Rectal smooth muscle tissue (tissue), 1 donor: ENCODE results near the gene AQP11.

Experiments
- H3K27ac ChIP-seq: one replicate; pipeline ENCODE4 v1.7.0; 2013; ENCODE audit warnings: low read depth, low read length, inconsistent platforms
- H3K27me3 ChIP-seq: one replicate; pipeline ENCODE4 v1.7.0; 2013; ENCODE audit warnings: low read length; ENCODE audit not compliant: control insufficient read depth, insufficient read depth
- H3K36me3 ChIP-seq: one replicate; pipeline ENCODE4 v1.7.0; 2013; ENCODE audit warnings: low read length; ENCODE audit not compliant: control insufficient read depth, insufficient read depth
- H3K4me1 ChIP-seq: one replicate; pipeline ENCODE4 v1.7.0; 2013; ENCODE audit warnings: low read length; ENCODE audit not compliant: control insufficient read depth, insufficient read depth
- H3K4me3 ChIP-seq: one replicate; pipeline ENCODE4 v1.7.0; 2013; ENCODE audit warnings: low read length
- H3K9ac ChIP-seq: one replicate; pipeline ENCODE4 v1.7.0; 2013; ENCODE audit warnings: low read length

AQP11 gene

DNA sequence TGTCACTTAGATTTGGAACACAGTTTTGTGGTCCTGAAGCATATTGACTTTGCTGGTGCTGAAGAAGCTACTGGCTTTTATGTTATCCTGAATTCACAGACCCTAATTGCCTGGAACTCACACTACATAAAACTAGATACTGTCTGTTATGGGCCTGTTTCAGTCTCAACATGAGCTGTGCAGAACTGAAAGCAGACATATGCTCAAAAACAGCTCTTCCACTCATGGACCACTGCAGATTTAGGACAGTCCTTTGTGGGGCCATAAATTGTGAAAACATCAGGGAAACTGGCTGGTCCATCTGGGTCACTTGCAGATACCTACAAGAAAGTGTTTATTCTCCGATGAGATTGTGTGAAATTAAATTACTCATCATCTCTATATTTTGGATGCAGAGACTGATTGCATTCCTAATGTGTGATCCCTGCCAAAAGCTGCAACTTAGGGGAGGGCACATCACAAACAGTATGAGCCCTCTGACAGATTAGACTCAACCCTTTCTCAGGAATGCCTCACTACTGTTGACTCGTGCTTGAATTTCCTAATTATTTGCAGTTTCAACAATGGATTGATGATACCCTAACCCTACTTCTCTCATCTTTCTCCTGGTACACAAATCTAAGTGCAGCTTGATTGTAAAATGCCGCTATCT, 58.0 kb downstream of the AQP11 start:
- Histone ChIP-seq H3K36me3 (no peaks in the 10 kb centered on the region), H3K4me1 (no peaks in the 10 kb centered on the region), H3K4me3 (no peak overlapping the region), H3K27ac (no peak overlapping the region), H3K9ac (no peak overlapping the region), H3K27me3 (no peaks in the 10 kb centered on the region)

DNA sequence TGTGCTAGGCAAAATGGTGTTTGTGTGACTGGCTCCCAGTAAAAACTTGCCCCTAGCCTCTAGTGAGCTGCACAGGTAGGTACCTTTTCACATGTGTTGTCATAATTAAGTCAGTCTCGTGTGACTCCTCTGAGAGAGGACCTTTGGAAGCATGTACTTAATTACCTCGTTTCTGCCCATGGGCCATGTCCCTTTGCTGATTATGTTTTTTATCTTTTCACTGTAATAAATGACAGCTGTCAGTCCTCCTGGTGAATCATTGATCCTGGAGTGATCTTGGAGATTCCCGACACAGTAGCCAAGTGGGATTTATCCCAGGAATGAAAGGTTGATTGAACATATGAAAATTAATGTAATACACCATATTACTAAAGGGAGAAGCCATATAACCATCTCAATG, 60.4 kb downstream of the AQP11 start:
- no peak overlapping the region for H3K27ac ChIP-seq
- no peaks in the 10 kb centered on the region for H3K36me3 ChIP-seq
- H3K4me1 ChIP-seq, result no peaks in the 10 kb centered on the region
- H3K27me3 ChIP-seq, result no peaks in the 10 kb centered on the region
- H3K4me3 ChIP-seq, result no peak overlapping the region
- no peak overlapping the region for H3K9ac ChIP-seq

DNA sequence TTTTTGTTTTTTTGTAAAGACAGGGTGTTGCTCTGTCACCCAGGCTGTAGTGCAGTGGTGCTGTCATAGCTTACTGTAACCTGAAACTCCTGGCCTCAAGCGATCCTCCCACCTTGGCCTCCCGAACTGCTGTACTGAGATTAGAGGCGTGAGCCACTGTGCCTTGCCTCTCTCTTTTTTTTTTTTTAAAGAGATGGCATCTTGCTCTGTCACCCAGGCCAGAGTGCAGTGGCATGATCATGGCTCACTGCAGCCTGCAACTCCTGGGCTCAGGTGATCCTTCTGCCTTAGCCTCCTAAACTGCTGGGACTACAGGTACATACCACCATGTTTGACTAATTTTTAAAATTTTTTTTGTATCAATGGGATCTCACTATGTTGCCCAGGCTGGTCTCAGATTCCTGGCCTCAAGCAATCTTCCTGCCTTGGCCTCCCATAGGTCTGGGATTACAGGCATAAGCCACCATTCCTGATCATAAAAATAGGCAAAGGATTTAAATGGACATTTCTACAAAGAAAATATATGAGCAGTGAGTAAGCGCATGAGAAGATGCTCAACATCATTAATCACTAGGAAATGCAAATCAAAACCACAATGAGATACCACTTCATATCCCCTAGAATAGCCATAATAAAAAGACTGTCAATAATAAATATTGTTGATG, 65.1 kb downstream of the AQP11 start:
- no peak overlapping the region for H3K9ac ChIP-seq
- no peak overlapping the region for H3K27ac ChIP-seq
- no peaks in the 10 kb centered on the region for H3K4me1 ChIP-seq

DNA sequence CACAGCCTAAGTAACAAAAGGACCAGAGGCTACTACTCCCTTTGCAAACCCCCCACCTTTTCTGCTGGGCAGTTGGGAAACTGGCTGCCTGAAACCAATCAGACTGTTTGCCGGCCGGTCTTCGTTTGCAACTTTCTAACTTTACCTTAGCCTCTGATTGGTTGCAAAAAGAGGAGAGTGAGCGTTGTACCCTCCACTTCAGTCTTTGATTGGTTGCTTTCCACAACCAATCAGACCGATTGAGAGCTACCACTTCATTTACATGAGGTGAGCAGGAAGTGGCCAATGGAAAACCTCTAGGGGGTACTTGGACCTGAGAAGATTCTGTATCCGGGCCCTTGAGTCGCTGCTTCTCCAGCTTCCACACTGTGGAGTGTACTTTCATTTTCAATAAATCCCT, 66.6 kb downstream of the AQP11 start:
- Histone ChIP-seq H3K36me3 (no peaks in the 10 kb centered on the region), H3K4me1 (no peaks in the 10 kb centered on the region), H3K4me3 (no peak overlapping the region), H3K27ac (no peak overlapping the region), H3K9ac (no peak overlapping the region), H3K27me3 (no peaks in the 10 kb centered on the region)

More for the DNA sequence above, 65.1 kb downstream of the AQP11 start:
- Histone ChIP-seq H3K4me3 (no peak overlapping the region), H3K36me3 (no peaks in the 10 kb centered on the region), H3K27me3 (no peaks in the 10 kb centered on the region)

DNA sequence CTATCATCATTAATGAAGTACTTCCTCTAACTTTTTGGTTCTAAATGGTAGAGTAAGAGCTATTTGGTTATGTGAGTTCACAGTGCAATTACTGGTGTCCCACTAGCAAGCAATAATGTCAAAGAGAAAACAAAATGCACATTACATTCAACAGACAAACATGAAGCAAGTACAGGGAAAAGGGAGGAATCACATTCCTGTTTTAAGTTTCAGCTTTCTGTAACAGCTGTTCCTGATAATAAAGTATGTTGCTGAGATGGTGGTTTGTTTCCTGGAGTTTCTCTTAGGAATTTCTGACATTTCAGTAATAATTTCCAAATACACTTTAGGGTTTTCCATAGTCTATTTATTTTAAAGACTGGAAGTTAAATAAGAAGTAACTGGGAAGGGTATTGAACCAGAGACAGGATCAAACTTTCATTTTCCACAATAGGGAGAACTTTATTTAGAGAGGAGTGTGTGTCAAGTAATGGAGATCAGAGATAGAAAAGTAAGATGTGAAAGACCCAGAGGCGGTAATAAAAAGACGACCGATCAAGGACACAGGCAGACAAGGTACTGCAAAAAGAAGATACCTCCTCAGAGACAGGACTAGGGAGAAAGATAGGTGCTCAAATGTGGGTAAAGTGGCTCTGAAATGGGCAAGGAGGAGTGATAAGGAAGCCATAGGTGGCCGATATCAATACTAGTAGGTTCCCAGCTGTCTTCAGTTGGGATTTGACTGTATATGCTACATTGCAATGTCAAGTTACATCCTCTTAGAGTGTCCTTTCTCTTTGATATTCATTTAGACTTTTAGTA, 68.7 kb downstream of the AQP11 start:
- no peaks in the 10 kb centered on the region for H3K4me1 ChIP-seq
- no peak overlapping the region for H3K27ac ChIP-seq
- H3K9ac ChIP-seq, result no peak overlapping the region
- H3K36me3 ChIP-seq, result no peaks in the 10 kb centered on the region
- H3K4me3 ChIP-seq, result no peak overlapping the region
- no peaks in the 10 kb centered on the region for H3K27me3 ChIP-seq
